Fibroblast of mammary gland (primary cell): ENCODE results near the gene SULT2B1.

Source experiments
- DNase-seq: peaks from one replicate; pipeline ENCODE4 v3.0.0-alpha.2; 2010; ENCODE audit warnings: low read depth
- H3K4me3 ChIP-seq: 2 replicates; pipeline ENCODE4 v1.5.1; 2011; ENCODE audit warnings: low read depth, mild to moderate bottlenecking, low read length, moderate library complexity; ENCODE audit not compliant: control insufficient read depth
- CTCF ChIP-seq: conservative IDR thresholded peaks from 2 replicates; pipeline ENCODE4 v1.5.1; 2011; ENCODE audit warnings: low read depth, low read length, inconsistent platforms; ENCODE audit not compliant: control insufficient read depth, insufficient read depth

The SULT2B1 gene

DNA sequence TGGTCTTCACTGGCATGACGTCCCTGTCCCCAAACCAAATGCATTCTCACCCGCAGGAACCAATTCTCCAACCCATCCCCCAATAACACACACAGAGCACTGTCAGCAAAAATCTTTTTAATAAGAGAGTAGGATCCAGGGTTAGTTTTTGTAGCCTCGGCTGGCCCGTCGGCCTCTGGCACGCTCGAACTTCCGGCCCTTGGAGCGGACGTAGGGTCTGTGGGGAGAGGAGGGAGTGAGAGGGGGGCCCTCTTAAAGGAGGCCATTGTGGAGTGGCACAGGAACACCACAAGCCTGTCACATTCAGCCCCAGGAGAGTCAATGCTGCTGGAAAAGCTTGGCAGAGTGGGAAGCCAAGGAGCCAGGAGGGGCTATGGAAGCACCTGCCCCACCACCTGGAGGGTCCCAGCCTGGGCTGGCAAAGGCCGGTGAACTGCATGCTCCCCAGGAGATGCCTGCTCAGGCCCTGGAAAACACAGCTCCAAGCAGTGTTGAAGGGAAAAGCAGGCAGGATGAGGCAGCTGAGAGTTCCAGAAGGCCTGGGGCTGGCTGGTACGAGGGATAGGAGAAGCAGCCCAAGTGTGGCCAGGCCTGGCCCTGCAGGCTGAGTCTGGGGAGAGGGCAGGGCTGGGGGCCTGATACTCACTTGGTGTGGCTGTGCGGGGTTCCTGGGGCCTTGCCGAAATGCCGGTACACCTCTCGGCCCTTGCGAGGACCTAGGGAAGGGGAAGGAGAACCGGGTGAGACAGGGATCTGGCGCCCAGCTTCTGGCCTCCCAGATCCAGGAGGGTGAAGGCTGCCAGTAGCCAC is 63.5 kb downstream of the SULT2B1 start:
- DNase-seq, result no peak
- no peak overlapping the region for H3K4me3 ChIP-seq
- no peak for TF ChIP-seq CTCF

- no peak overlapping the region for H3K4me3 ChIP-seq
- no peak for TF ChIP-seq CTCF
- DNase-seq, result no peak
Observed at GRCh38 chr19:48616041-48616436, 64.1 kb downstream of the SULT2B1 start.

- no peak for DNase-seq
- peak overlapping the region; percentile 100 for H3K4me3 ChIP-seq
- TF ChIP-seq CTCF, result no peak
Observed at GRCh38 chr19:48616491-48617056, 64.6 kb downstream of the SULT2B1 start.

- DNase-seq, result no peak
- H3K4me3 ChIP-seq, result peak overlapping the region; percentile 100
Observed at GRCh38 chr19:48617146-48617937, 65.4 kb downstream of the SULT2B1 start.

DNA sequence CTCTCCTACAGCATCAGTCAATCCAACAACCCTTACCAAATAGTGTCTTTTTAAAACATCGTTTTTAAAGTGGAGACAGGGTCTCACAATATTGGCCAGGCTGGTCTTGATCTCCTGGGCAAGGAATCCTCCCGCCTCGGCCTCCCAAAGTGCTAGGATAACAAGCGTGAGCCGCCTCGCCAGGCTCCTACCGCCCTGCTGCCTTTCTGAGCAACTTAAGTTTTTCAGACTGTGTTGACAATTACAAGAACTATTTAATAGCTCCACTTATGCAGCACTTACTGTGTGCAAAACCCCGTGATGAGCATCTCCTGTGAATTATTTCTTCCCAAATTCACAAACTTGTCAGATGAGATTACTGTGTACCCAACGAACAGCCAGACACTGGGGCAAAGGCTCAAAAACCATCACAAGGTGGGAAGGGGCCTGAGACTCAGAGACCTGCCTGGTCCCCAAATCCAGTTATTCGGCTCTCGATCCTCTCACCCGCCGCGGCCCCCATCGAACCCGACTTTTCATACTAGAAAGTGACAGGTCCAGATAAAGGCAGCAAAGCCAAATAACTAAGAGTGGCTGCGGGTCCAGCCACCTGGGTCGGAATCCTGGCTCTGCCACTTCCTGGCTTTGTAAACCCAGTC is 66.4 kb downstream of the SULT2B1 start:
- H3K4me3 ChIP-seq, result peak overlapping the region; percentile 100
- no peak for TF ChIP-seq CTCF
- no peak for DNase-seq

More at GRCh38 chr19:48617146-48617937, 65.4 kb downstream of the SULT2B1 start:
- TF ChIP-seq CTCF, result peak; percentile 1

DNA sequence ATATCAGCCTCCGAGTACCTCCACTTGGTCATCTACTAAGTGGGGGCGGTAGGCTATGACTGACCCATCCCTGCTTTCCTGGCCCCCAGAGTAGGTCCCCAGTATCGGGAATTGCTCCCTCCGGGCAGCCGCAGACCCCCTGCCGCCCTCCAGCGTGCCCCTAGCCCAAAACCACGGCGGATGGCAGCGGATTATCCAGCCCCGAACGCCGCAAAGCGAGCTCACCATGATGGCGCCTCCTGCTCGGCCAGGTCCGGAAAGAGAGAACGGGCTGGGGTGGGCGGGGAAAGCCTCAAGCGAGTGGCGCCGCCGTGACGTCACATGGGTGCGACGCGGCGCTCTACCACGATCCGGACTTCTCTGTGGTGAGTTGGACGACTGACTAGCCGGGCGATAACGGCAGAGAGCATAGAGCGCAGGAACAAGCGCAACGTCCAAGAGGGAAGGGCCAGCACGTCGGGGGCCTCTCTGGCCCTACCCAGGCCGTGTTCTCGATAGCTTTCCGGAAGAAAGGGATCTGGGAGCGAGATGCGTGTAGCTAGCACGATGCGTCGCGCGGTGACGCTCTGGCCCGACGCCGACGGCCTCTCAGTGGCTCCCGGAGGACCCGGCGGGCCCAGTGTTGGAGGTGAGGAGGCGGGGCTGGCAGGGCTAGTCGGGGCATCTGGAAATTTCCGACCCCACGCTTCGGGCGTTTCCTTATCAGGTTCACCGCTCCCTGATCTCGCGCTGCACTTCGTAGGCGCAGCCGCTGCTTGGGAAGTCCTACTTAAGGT is 67.1 kb downstream of the SULT2B1 start, which contains the start of the genes RPL18 and SPHK2:
Gene RPL18 (minus strand): TSS at position 263 of the 776 bp plus-strand sequence. CDS start 35 bp downstream, at position 228.
Gene SPHK2 (plus strand): TSS at position 591 of the 776 bp plus-strand sequence. CDS start 1,009 bp downstream, outside the sequence.
- H3K4me3 ChIP-seq, result peak within 1 kb of the TSS; percentile 100
- peak; percentile 100 for DNase-seq
- TF ChIP-seq CTCF, result no peak
